ENCODE results near the gene SLC4A9.

DNA sequence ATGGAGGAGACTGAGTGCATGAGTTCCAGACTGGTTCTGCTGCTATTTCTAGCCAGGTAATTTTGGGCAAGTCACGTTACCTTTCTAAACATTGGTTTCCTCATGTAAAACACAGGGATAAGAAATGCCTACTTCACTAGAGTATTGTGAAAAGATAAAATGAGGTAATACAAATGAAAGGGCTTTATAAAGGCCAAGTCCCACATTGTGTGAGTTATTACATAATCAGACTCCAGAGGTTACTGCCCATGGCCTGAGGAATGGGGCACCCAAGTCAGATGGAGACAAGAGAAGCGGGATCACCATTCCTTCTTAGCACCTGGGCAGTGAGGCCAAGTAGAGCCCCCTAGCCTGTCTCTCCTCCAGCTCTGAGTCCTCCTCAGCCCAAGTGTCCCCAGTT is 21.1 kb upstream of the SLC4A9 start:
- TF ChIP-seq EZH2phosphoT487 (conservative IDR thresholded peaks at IDR 0.05; ENCODE audit: low read length) = no peak
- TF ChIP-seq, protein P1, sequence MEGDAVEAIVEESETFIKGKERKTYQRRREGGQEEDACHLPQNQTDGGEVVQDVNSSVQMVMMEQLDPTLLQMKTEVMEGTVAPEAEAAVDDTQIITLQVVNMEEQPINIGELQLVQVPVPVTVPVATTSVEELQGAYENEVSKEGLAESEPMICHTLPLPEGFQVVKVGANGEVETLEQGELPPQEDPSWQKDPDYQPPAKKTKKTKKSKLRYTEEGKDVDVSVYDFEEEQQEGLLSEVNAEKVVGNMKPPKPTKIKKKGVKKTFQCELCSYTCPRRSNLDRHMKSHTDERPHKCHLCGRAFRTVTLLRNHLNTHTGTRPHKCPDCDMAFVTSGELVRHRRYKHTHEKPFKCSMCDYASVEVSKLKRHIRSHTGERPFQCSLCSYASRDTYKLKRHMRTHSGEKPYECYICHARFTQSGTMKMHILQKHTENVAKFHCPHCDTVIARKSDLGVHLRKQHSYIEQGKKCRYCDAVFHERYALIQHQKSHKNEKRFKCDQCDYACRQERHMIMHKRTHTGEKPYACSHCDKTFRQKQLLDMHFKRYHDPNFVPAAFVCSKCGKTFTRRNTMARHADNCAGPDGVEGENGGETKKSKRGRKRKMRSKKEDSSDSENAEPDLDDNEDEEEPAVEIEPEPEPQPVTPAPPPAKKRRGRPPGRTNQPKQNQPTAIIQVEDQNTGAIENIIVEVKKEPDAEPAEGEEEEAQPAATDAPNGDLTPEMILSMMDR (IDR thresholded peaks at IDR 0.05; ENCODE audit: insufficient read depth, low read length, poor library complexity, severe bottlenecking) = no peak

Data from SU-DHL-6 (cell line).